DND-41 (cell line): Measurements from ENCODE around the gene MEGF9.

ENCODE experiments used
- ATAC-seq: fragments of 200-7000 bp; cut with Tn5 transposase; 3 replicates; pipeline ENCODE4 v1.9.1; 2021; ENCODE audit warnings: low read depth; ENCODE audit not compliant: insufficient read depth
- DNase-seq: peaks from one replicate; pipeline ENCODE4 v3.0.0-alpha.2; 2020
- H2AFZ ChIP-seq: 2 replicates; pipeline ENCODE4 v1.6.0; 2012; ENCODE audit warnings: low read depth, low read length
- H3K27ac ChIP-seq: 2 replicates; pipeline ENCODE4 v1.5.1; 2012; ENCODE audit warnings: low read length, inconsistent platforms
- H3K27me3 ChIP-seq: fragments of 200-600 bp; sonication (generic); 2 replicates; pipeline ENCODE4 v1.6.0; 2012; ENCODE audit warnings: low read length, mild to moderate bottlenecking, inconsistent platforms; ENCODE audit not compliant: insufficient read depth, poor library complexity
- H3K36me3 ChIP-seq: 2 replicates; pipeline ENCODE4 v1.5.1; 2012; ENCODE audit warnings: low read length, inconsistent platforms; ENCODE audit not compliant: insufficient read depth
- H3K4me1 ChIP-seq: 2 replicates; pipeline ENCODE4 v1.5.1; 2012; ENCODE audit warnings: mild to moderate bottlenecking, low read length; ENCODE audit not compliant: insufficient read depth
- H3K4me2 ChIP-seq: 2 replicates; pipeline ENCODE4 v1.6.0; 2012; ENCODE audit warnings: mild to moderate bottlenecking, moderate library complexity, low read length, inconsistent platforms; ENCODE audit not compliant: insufficient read depth
- H3K4me3 ChIP-seq, 2 experiments: fragments of 200-600 bp in 1 of 2; shearing (Covaris generic) in 1 of 2; 2 replicates each; pipeline ENCODE4 v1.5.1; 2012 to 2016; ENCODE audit warnings: inconsistent platforms in 2 of 2, low read length in 2 of 2, mild to moderate bottlenecking in 2 of 2, low read depth in 1 of 2, moderate library complexity in 1 of 2
- H3K79me2 ChIP-seq: 2 replicates; pipeline ENCODE4 v1.6.0; 2012; ENCODE audit warnings: low read length, inconsistent platforms; ENCODE audit not compliant: insufficient read depth
- H3K9ac ChIP-seq: 2 replicates; pipeline ENCODE4 v1.6.0; 2012; ENCODE audit warnings: low read depth, mild to moderate bottlenecking, inconsistent platforms, low read length, moderate library complexity
- H3K9me3 ChIP-seq: 2 replicates; pipeline ENCODE4 v1.5.1; 2012; ENCODE audit warnings: low read length, moderate library complexity, mild to moderate bottlenecking, inconsistent platforms; ENCODE audit not compliant: insufficient read depth, severe bottlenecking
- H4K20me1 ChIP-seq: 2 replicates; pipeline ENCODE4 v1.6.0; 2012; ENCODE audit warnings: low read length; ENCODE audit not compliant: insufficient read depth
- CTCF ChIP-seq: IDR thresholded peaks from 2 replicates; pipeline ENCODE4 v1.5.1; 2012; ENCODE audit warnings: borderline replicate concordance, low read length, moderate library complexity, mild to moderate bottlenecking; ENCODE audit not compliant: poor library complexity, severe bottlenecking; ENCODE audit errors: extremely low read depth
- EZH2 ChIP-seq: IDR thresholded peaks from 3 replicates; pipeline ENCODE4 v1.6.1; 2012; ENCODE audit warnings: borderline replicate concordance, low read depth, mild to moderate bottlenecking, moderate library complexity, low read length, inconsistent platforms; ENCODE audit not compliant: severe bottlenecking

Gene MEGF9

GRCh38 chr9:120619751-120620655 lies 94.3 kb downstream of the MEGF9 start:
- Histone ChIP-seq H4K20me1 (no peaks in the 10 kb centered on the region), H3K79me2 (no peaks in the 10 kb centered on the region), H3K4me1 (no peaks in the 10 kb centered on the region), H3K27me3 (no peaks in the 10 kb centered on the region), H3K9ac (no peak overlapping the region), H3K27ac (no peak overlapping the region), H3K36me3 (no peaks in the 10 kb centered on the region; the same call in 1 of the 2 replicates), H3K9me3 (no peaks in the 10 kb centered on the region), H3K4me2 (no peak overlapping the region), H2AFZ (no peak overlapping the region), H3K4me3 (no peak overlapping the region)
- TF ChIP-seq CTCF (peak; percentile 81), EZH2 (no peak)
- ATAC-seq (peak; percentile 91), DNase-seq (peak; percentile 61)

GRCh38 chr9:120616966-120617935 lies 97.0 kb downstream of the MEGF9 start:
- ATAC-seq (no peak), DNase-seq (no peak)
- Histone ChIP-seq H3K79me2 (no peaks in the 10 kb centered on the region), H2AFZ (no peak overlapping the region), H3K9me3 (no peaks in the 10 kb centered on the region), H3K27me3 (no peaks in the 10 kb centered on the region), H3K9ac (no peak overlapping the region), H3K4me2 (no peak overlapping the region), H4K20me1 (no peaks in the 10 kb centered on the region), H3K27ac (no peak overlapping the region), H3K4me1 (no peaks in the 10 kb centered on the region), H3K36me3 (no peaks in the 10 kb centered on the region; the same call in 1 of the 2 replicates), H3K4me3 (no peak overlapping the region)
- TF ChIP-seq EZH2 (no peak), CTCF (no peak)

- no peaks in the 10 kb centered on the region for H3K27me3 ChIP-seq
- no peaks in the 10 kb centered on the region for H4K20me1 ChIP-seq
- H3K4me2 ChIP-seq: no peak overlapping the region
- H3K9ac ChIP-seq: no peak overlapping the region
- H3K4me1 ChIP-seq: no peaks in the 10 kb centered on the region
- H2AFZ ChIP-seq: no peak overlapping the region
- ATAC-seq (no peak), DNase-seq (no peak)
- no peak for TF ChIP-seq EZH2
- peak; percentile 41 for TF ChIP-seq CTCF
- H3K79me2 ChIP-seq: no peaks in the 10 kb centered on the region
- no peak overlapping the region for H3K27ac ChIP-seq
- peaks cover 23% of the 10 kb centered on the region; the same call in 1 of the 2 replicates for H3K36me3 ChIP-seq
- no peak overlapping the region for H3K4me3 ChIP-seq
- H3K9me3 ChIP-seq: no peaks in the 10 kb centered on the region
Observed at GRCh38 chr9:120612218-120612617, 102.1 kb downstream of the MEGF9 start.
